ENCODE results near the gene RPL13. TPM values are rescaled to one million over a fixed set of nuclear protein-coding genes. Genes with fewer than 3 reads are reported as not detected.
A peak's percentile ranks its signal among the peaks of the same experiment; 100 is the strongest.

RPL13 gene
- total RNA-seq, 2 donors from 2014 or later, result 1,338 to 1,459 TPM

GRCh38 chr16:89572485-89573205, 12.2 kb downstream of the RPL13 start:
- DNase-seq (ENCODE audit: low spot score), result no peak
- intact Hi-C loops (cut with DNase I), result loop anchor here in 1 of 2 donors (10.0 kb wide), 1 partner anchor 72 kb away; no protein-coding TSS in a partner anchor

- intact Hi-C loops (cut with DNase I), result loop anchor here in 1 of 2 donors (10.0 kb wide), 1 partner anchor 71 kb away; no protein-coding TSS in a partner anchor
- DNase-seq (ENCODE audit: low spot score), result no peak
Observed at GRCh38 chr16:89573826-89574680, 13.6 kb downstream of the RPL13 start.

- intact Hi-C loops (cut with DNase I), result loop anchor here (5.0 to 10.0 kb wide), 2 partner anchors 68 to 70 kb away; no protein-coding TSS in a partner anchor
- peak; percentile 88 for DNase-seq (ENCODE audit: low spot score)
Observed at GRCh38 chr16:89574681-89575246, 14.3 kb downstream of the RPL13 start.

- DNase-seq (ENCODE audit: low spot score), result no peak
- intact Hi-C loops (cut with DNase I), result loop anchor here (2.0 to 10.0 kb wide), 3 partner anchors 25 to 69 kb away; no protein-coding TSS in a partner anchor
Observed at GRCh38 chr16:89575247-89576152, 15.0 kb downstream of the RPL13 start, which contains the start of gene CPNE7. Gene CPNE7, plus strand, starts transcription at chr16:89575758. Its CDS starts 140 bp downstream, at chr16:89575898.

GRCh38 chr16:89576153-89577054, 15.9 kb downstream of the RPL13 start:
- intact Hi-C loops (cut with DNase I), result loop anchor here (2.0 to 10.0 kb wide), 3 partner anchors 24 to 68 kb away; no protein-coding TSS in a partner anchor
- no peak for DNase-seq (ENCODE audit: low spot score)

- intact Hi-C loops (cut with DNase I), result loop anchor here (2.0 to 10.0 kb wide), 3 partner anchors 24 to 68 kb away; no protein-coding TSS in a partner anchor
Observed at GRCh38 chr16:89577055-89577759, 16.7 kb downstream of the RPL13 start.

GRCh38 chr16:89579351-89579750, 18.9 kb downstream of the RPL13 start:
- intact Hi-C loops (cut with DNase I), result loop anchor here (5.0 to 10.0 kb wide), 2 partner anchors 63 to 65 kb away; no protein-coding TSS in a partner anchor

More at GRCh38 chr16:89577055-89577759, 16.7 kb downstream of the RPL13 start:
- DNase-seq (ENCODE audit: low spot score), result no peak

GRCh38 chr16:89581045-89581695, 20.7 kb downstream of the RPL13 start:
- no peak for DNase-seq (ENCODE audit: low spot score)
- intact Hi-C loops (cut with DNase I), result no loop called here

More at GRCh38 chr16:89579351-89579750, 18.9 kb downstream of the RPL13 start:
- no peak for DNase-seq (ENCODE audit: low spot score)

- intact Hi-C loops (cut with DNase I), result no loop called here
- no peak for DNase-seq (ENCODE audit: low spot score)
Observed at GRCh38 chr16:89581861-89582563, 21.5 kb downstream of the RPL13 start.

- intact Hi-C loops (cut with DNase I), result no loop called here
- no peak for DNase-seq (ENCODE audit: low spot score)
Observed at GRCh38 chr16:89582614-89583196, 22.2 kb downstream of the RPL13 start.

- intact Hi-C loops (cut with DNase I), result no loop called here
- DNase-seq (ENCODE audit: low spot score), result no peak
Observed at GRCh38 chr16:89583197-89583894, 22.9 kb downstream of the RPL13 start.

GRCh38 chr16:89583895-89584644, 23.6 kb downstream of the RPL13 start:
- no peak for DNase-seq (ENCODE audit: low spot score)
- intact Hi-C loops (cut with DNase I), result no loop called here

- intact Hi-C loops (cut with DNase I), result no loop called here
- DNase-seq (ENCODE audit: low spot score), result no peak
Observed at GRCh38 chr16:89584768-89585549, 24.5 kb downstream of the RPL13 start.
